GM08714 (cell line): ENCODE data around the gene CD9.

Experiments
- H3K4me3 ChIP-seq: fragments of 200-500 bp; sonication (Bioruptor generic); 2 replicates; pipeline ENCODE4 v1.5.1; 2014; ENCODE audit warnings: mild to moderate bottlenecking, low read length, inconsistent platforms
- ZNF274 ChIP-seq: IDR thresholded peaks from 2 replicates; pipeline ENCODE4 v1.6.1; 2012; ENCODE audit warnings: mild to moderate bottlenecking, low read depth, low read length

Gene CD9

DNA sequence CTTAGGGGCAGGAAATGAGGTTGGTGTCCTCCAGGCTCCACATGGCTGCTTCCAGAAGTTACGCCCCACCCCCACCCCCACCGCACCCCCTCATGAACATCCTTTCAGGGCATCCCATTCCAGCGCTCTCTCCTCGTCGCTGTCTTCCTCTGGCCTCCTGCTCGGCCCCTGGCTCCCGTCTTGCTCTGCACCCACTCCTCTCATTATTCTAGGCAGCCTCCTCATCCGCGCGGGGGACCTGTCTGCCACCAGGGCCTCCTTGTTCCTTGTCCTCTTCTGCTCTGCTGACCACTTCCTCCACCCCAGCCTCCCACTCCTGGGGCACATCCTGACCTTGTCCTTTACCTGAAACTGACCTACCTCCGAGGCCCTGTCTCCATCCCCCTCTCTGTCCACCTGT lies 80.5 kb downstream of the CD9 start:
- H3K4me3 ChIP-seq = no peak overlapping the region
- no peak for TF ChIP-seq ZNF274

DNA sequence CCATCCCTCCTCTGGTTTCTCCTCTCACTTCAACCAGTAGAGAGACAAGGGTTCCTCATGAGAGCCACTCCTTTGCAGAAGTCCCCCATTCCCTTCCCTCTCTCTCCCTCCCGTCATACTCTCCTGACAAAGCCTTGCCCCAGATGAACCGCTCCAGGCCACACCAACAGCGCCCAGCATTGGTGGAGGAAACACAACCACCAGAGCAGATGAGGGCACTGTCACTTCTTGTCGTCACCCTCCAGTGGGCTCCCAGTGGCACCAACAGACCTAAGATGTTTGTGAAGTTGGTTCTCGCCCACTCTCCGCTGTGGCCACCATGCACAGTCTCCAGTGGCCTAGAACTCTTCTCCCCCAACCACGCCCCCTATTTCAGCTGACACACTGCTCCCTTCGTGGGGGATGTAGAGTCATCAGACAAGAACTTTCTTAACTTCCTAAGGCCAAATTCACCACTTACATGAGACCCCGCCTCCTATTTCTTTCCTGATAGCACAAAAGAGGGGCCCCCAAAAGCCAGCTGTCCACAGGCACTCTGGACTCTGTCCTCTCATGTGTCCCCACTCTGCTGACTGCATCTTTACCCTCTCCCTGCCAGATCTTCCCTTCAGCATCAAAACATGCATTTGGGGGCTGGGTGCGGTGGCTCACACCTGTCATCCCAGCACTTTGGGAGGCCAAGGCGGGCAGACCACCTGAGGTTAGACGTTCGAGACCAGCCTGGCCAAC lies 81.0 kb downstream of the CD9 start:
- TF ChIP-seq ZNF274 = no peak
- no peak overlapping the region for H3K4me3 ChIP-seq

DNA sequence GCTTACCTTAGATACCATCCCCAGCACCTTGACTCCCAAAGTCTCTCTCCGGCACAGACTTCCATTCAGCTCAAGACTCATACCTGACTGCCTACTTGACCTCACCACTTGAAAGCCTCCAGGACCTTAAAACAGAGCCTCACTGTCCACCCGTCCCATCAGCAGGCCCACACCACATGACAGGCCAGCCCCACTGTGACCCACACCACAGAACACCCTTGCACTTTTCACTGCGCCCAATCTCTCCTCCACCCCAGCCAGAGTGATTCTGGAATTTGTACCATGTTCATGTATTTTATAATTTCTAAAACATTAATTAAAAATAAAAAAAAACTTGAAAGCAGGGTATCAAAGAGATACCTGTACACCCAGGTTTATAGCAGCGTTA lies 82.2 kb downstream of the CD9 start:
- no peak for TF ChIP-seq ZNF274
- no peak overlapping the region for H3K4me3 ChIP-seq

DNA sequence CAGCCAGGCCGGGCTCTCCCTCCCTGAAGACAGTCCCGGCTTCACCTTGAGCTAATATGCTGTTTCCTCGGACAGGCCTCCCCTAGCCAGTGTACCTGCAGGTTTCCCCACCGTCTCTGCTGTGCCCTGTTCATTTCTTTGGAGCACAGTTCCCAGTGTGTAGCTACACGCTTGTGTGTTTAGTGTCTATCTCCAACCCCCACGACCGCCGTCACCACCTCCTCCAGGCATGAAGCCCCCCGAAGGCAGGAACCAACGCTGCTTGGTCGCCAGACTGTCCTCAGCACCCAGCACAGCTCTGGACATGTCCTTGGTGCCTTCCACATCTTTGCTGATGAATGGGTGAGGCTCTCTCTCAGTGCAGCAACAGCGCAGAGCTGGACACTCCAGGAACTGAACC lies 84.1 kb downstream of the CD9 start:
- H3K4me3 ChIP-seq = no peak overlapping the region
- no peak for TF ChIP-seq ZNF274

DNA sequence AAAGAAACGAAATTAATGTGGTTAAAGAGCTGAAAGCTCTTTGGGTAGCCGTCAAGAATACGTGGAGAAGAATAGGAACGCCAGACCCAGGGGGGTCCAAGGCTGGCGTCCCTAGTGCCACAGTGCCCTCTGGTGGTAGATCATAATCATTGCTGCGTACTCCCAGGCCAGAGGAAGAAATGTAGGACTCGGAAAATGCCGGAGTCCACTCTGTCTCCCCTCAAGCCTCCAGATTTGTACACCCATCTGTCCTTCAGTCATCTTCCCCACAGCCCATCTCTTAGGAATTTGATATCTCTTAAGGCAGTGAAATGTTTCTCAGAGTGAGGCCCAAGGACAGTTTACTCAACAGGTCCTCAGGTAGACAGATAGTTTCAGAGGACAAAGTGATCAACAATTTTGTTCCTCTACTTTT lies 84.9 kb downstream of the CD9 start:
- H3K4me3 ChIP-seq = no peak overlapping the region
- TF ChIP-seq ZNF274 = no peak

DNA sequence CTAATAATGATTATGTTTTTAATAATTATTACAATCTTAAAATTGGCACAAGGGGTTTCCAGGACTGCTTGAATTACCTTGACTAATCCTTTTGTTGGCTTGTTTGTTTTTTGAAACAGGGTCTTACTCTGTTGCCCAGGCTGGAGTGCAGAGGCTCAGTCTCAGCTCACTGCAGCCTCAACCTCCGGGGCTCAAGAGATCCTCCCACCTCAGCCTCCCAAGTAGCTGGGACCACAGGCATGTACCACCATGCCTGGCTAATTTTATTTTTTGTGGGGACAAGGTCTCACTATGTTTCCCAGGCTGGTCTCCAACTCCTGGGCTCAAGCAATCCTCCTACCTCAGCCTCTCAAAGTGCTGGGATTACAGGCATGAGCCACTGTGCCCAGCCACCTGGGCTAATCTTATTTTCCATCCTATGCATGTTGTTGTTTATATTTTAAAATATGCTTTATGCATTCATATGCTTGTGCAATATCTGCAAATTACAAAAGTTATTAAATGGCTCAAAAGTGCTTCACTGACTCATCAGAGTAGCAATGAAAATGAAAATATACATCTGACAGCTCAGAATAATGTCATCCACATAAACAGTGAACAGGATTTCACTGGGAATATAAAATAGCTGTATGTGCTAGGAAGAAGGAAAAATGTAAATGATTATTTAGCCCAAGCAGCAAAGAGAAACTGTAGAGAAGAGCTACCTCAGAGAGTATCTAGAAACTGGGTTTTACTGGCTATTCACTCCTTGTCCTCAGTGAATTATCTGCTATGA lies 85.5 kb downstream of the CD9 start:
- no peak overlapping the region for H3K4me3 ChIP-seq
- no peak for TF ChIP-seq ZNF274
